ENCODE data around the gene TBPL1.

DNA sequence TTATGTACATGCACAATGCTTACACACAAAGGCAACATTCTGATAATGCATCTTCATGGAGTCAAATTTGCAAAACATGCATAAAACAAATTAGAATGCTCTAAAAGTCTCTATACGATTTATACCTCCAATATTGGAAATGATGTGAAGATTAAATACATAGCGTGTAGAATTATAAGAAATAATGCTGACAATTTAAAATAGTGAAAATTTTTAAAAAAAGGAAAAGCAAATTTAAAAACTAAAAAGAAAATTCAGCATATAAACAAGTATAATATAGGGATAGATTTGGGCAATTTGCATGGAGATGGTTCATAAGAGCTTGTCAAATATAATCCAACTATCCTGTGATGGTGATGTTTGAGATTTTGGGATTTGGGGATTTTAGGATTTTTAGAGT lies 49.2 kb upstream of the TBPL1 start:
- TF ChIP-seq, protein P1, sequence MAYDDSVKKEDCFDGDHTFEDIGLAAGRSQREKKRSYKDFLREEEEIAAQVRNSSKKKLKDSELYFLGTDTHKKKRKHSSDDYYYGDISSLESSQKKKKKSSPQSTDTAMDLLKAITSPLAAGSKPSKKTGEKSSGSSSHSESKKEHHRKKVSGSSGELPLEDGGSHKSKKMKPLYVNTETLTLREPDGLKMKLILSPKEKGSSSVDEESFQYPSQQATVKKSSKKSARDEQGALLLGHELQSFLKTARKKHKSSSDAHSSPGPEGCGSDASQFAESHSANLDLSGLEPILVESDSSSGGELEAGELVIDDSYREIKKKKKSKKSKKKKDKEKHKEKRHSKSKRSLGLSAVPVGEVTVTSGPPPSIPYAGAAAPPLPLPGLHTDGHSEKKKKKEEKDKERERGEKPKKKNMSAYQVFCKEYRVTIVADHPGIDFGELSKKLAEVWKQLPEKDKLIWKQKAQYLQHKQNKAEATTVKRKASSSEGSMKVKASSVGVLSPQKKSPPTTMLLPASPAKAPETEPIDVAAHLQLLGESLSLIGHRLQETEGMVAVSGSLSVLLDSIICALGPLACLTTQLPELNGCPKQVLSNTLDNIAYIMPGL (CRISPR knock-in tag; IDR thresholded peaks at IDR 0.05) = no peak
- TF ChIP-seq ZNF138 (CRISPR knock-in tag; conservative IDR thresholded peaks at IDR 0.05) (no peak), NFYB (CRISPR knock-in tag; conservative IDR thresholded peaks at IDR 0.05; ENCODE audit: low read depth) (no peak), TEAD4 (CRISPR knock-in tag; IDR thresholded peaks at IDR 0.05) (no peak), CREB1 (CRISPR knock-in tag; IDR thresholded peaks at IDR 0.05) (no peak), ZNF263 (CRISPR knock-in tag; IDR thresholded peaks at IDR 0.05; ENCODE audit: low read depth) (no peak), ELF4 (CRISPR knock-in tag; IDR thresholded peaks at IDR 0.05; ENCODE audit: low read depth) (no peak), NR2C2 (CRISPR knock-in tag; IDR thresholded peaks at IDR 0.05) (no peak), ETV6 (CRISPR knock-in tag; IDR thresholded peaks at IDR 0.05) (no peak)
- TF ChIP-seq, protein P2, sequence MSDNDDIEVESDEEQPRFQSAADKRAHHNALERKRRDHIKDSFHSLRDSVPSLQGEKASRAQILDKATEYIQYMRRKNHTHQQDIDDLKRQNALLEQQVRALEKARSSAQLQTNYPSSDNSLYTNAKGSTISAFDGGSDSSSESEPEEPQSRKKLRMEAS (CRISPR knock-in tag; IDR thresholded peaks at IDR 0.05) = no peak
- TF ChIP-seq, protein P3, sequence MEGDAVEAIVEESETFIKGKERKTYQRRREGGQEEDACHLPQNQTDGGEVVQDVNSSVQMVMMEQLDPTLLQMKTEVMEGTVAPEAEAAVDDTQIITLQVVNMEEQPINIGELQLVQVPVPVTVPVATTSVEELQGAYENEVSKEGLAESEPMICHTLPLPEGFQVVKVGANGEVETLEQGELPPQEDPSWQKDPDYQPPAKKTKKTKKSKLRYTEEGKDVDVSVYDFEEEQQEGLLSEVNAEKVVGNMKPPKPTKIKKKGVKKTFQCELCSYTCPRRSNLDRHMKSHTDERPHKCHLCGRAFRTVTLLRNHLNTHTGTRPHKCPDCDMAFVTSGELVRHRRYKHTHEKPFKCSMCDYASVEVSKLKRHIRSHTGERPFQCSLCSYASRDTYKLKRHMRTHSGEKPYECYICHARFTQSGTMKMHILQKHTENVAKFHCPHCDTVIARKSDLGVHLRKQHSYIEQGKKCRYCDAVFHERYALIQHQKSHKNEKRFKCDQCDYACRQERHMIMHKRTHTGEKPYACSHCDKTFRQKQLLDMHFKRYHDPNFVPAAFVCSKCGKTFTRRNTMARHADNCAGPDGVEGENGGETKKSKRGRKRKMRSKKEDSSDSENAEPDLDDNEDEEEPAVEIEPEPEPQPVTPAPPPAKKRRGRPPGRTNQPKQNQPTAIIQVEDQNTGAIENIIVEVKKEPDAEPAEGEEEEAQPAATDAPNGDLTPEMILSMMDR (IDR thresholded peaks at IDR 0.05) = no peak
- TF ChIP-seq, protein P4, sequence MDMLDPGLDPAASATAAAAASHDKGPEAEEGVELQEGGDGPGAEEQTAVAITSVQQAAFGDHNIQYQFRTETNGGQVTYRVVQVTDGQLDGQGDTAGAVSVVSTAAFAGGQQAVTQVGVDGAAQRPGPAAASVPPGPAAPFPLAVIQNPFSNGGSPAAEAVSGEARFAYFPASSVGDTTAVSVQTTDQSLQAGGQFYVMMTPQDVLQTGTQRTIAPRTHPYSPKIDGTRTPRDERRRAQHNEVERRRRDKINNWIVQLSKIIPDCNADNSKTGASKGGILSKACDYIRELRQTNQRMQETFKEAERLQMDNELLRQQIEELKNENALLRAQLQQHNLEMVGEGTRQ (CRISPR knock-in tag; IDR thresholded peaks at IDR 0.05) = no peak
- TF ChIP-seq, protein P5, sequence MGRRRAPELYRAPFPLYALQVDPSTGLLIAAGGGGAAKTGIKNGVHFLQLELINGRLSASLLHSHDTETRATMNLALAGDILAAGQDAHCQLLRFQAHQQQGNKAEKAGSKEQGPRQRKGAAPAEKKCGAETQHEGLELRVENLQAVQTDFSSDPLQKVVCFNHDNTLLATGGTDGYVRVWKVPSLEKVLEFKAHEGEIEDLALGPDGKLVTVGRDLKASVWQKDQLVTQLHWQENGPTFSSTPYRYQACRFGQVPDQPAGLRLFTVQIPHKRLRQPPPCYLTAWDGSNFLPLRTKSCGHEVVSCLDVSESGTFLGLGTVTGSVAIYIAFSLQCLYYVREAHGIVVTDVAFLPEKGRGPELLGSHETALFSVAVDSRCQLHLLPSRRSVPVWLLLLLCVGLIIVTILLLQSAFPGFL (CRISPR knock-in tag; IDR thresholded peaks at IDR 0.05; ENCODE audit: borderline replicate concordance) = no peak
